NB4 (cell line): Measurements from ENCODE around the gene TRAF3.

ENCODE experiments used
- CTCF ChIP-seq: IDR thresholded peaks from one replicate; pipeline ENCODE4 v1.5.1; 2012; ENCODE audit warnings: low read depth, low read length
- MAX ChIP-seq: IDR thresholded peaks from 2 replicates; pipeline ENCODE4 v1.6.1; 2011; ENCODE audit warnings: low read depth, low read length
- MYC ChIP-seq: IDR thresholded peaks from 2 replicates; pipeline ENCODE4 v1.6.1; 2011; ENCODE audit warnings: low read depth, low read length
- POLR2A ChIP-seq: IDR thresholded peaks from 2 replicates; pipeline ENCODE4 v1.6.1; 2011; ENCODE audit warnings: mild to moderate bottlenecking; ENCODE audit not compliant: insufficient read length; ENCODE audit errors: extremely low read depth

GRCh38 chr14:102760496-102761193 is 16.6 kb upstream of the TRAF3 start:
- TF ChIP-seq CTCF (no peak), POLR2A (no peak), MAX (no peak), MYC (no peak)
